GM12878 (cell line): ENCODE results near the gene VAX1. TPM values are rescaled to one million over a fixed set of nuclear protein-coding genes. Genes with fewer than 3 reads are reported as not detected.

Experiments used
- ATAC-seq: fragments of 200-7000 bp; cut with Tn5 transposase; 3 replicates; pipeline ENCODE4 v1.9.1; 2020; ENCODE audit warnings: mild to moderate bottlenecking, moderate library complexity
- BruUV-seq: library from RNA; stranded (reverse); fragments of 400-500 nt; replicated peaks from 2 replicates; lab custom pipeline; 2021; lab: Mats Ljungman, UMichigan
- CTCF ChIA-PET: fragments of 300-600 bp; sonication (Branson Sonifier 250); formaldehyde crosslinking; extraction: SDS; loops from one replicate; lab custom pipeline; 2021; ENCODE audit warnings: inconsistent platforms; lab: Yijun Ruan, JAX
- POLR2A ChIA-PET: fragments of 350-600 bp; formaldehyde crosslinking; extraction: SDS; loops from one replicate; lab custom pipeline; 2021; ENCODE audit warnings: inconsistent platforms; lab: Charles Lee
- RAD21 ChIA-PET: fragments of 300-600 bp; sonication (Branson Sonifier 250); formaldehyde crosslinking; loops from one replicate; lab custom pipeline; 2023; ENCODE audit warnings: antibody characterized with exemption; ENCODE audit not compliant: unreplicated experiment; lab: Charles Lee
- SMC1A ChIA-PET: fragments of 300-600 bp; sonication (Branson Sonifier 250); formaldehyde crosslinking; loops from one replicate; lab custom pipeline; 2023; ENCODE audit not compliant: unreplicated experiment, uncharacterized antibody; lab: Charles Lee
- DNase-seq: peaks from one replicate; pipeline ENCODE4 v3.0.0-alpha.2; 2011; ENCODE audit warnings: low read depth, low spot score
- FAIRE-seq: peaks from 3 replicates; lab custom pipeline; 2011; peaks lifted over from hg19 to GRCh38; lab: Jason Lieb, UNC
- H2AFZ ChIP-seq: 2 replicates; pipeline ENCODE4 v1.6.0; 2011; ENCODE audit warnings: low read depth, low read length, control low read depth; ENCODE audit not compliant: control insufficient read depth
- H3K27ac ChIP-seq: 2 replicates; pipeline ENCODE4 v1.5.1; 2011; ENCODE audit warnings: control low read depth; ENCODE audit not compliant: control insufficient read depth, insufficient read depth
- H3K27me3 ChIP-seq, 2 experiments: replicated peaks in 1 of 2; 2 replicates each; pipeline versions ENCODE4 v1.6.0 to v1.6.1; 2011; ENCODE audit warnings: low read length in 1 of 2; ENCODE audit not compliant: control insufficient read depth in 2 of 2, insufficient read depth in 2 of 2
- H3K36me3 ChIP-seq, 2 experiments: 2 replicates each; pipeline ENCODE4 v1.5.1; 2011; ENCODE audit warnings: low read length in 1 of 2; ENCODE audit not compliant: control insufficient read depth in 2 of 2, insufficient read depth in 2 of 2
- H3K4me1 ChIP-seq: 2 replicates; pipeline ENCODE4 v1.6.1; 2011; ENCODE audit warnings: mild to moderate bottlenecking, low read length, moderate library complexity, mixed read lengths; ENCODE audit not compliant: control insufficient read depth, insufficient read depth
- H3K4me2 ChIP-seq: 2 replicates; pipeline ENCODE4 v1.6.0; 2011; ENCODE audit warnings: control low read depth; ENCODE audit not compliant: control insufficient read depth, insufficient read depth
- H3K4me3 ChIP-seq: fragments of 200-600 bp; sonication (generic); 2 replicates; pipeline ENCODE4 v1.5.1; 2016
- H3K79me2 ChIP-seq: 2 replicates; pipeline ENCODE4 v1.6.0; 2011; ENCODE audit warnings: low read length; ENCODE audit not compliant: control insufficient read depth, insufficient read depth
- H3K9ac ChIP-seq: 2 replicates; pipeline ENCODE4 v1.8.0; 2011; ENCODE audit warnings: low read length, control low read depth, mixed read lengths; ENCODE audit not compliant: control insufficient read depth, insufficient read depth
- H3K9me3 ChIP-seq: replicated peaks from 3 replicates; pipeline ENCODE4 v1.5.1; 2011; ENCODE audit warnings: mild to moderate bottlenecking, low read length; ENCODE audit not compliant: control insufficient read depth, insufficient read depth
- H4K20me1 ChIP-seq: 2 replicates; pipeline ENCODE4 v1.6.0; 2011; ENCODE audit not compliant: control insufficient read depth, insufficient read depth
- BMI1 ChIP-seq: fragments of 450-650 bp; IDR thresholded peaks from 2 replicates; pipeline ENCODE4 v1.6.1; 2016; ENCODE audit warnings: mild to moderate bottlenecking, moderate library complexity, borderline replicate concordance
- BRCA1 ChIP-seq: IDR thresholded peaks from 2 replicates; pipeline ENCODE4 v1.6.1; 2011; ENCODE audit warnings: low read depth, low read length, improper control_type of control experiment
- CBFB ChIP-seq: IDR thresholded peaks from 2 replicates; pipeline ENCODE4 v1.6.1; 2016; ENCODE audit warnings: antibody characterized with exemption, low read depth
- CHD2 ChIP-seq: IDR thresholded peaks from 2 replicates; pipeline ENCODE4 v1.6.1; 2011; ENCODE audit warnings: low read depth, low read length, improper control_type of control experiment, borderline replicate concordance
- FOXM1 ChIP-seq: IDR thresholded peaks from 2 replicates; pipeline ENCODE4 v1.6.1; 2012; ENCODE audit warnings: low read depth, mild to moderate bottlenecking, inconsistent platforms, low read length, moderate library complexity
- MEF2B ChIP-seq: fragments of 450-650 bp; IDR thresholded peaks from 2 replicates; pipeline ENCODE4 v1.6.1; 2018; ENCODE audit warnings: mild to moderate bottlenecking, moderate library complexity; ENCODE audit not compliant: partially characterized antibody, poor library complexity, severe bottlenecking
- RELA ChIP-seq: fragments of 450-650 bp; IDR thresholded peaks from 2 replicates; pipeline ENCODE4 v1.8.0; 2014; ENCODE audit warnings: borderline replicate concordance; ENCODE audit not compliant: partially characterized antibody
- RUNX3 ChIP-seq: IDR thresholded peaks from 2 replicates; pipeline ENCODE4 v1.6.1; 2012; ENCODE audit warnings: low read length, inconsistent platforms
- ZBED1 ChIP-seq: IDR thresholded peaks from 2 replicates; pipeline ENCODE4 v1.6.1; 2016; ENCODE audit warnings: borderline replicate concordance
- WGBS: methylation state at CpG from one replicate; pipeline ENCODE4 v1.1.6; 2016; ENCODE audit warnings: low lambda C conversion rate; ENCODE audit not compliant: insufficient replicate concordance, insufficient coverage; ENCODE audit errors: missing lambda C conversion rate; 5-methylcytosine and 5-hydroxymethylcytosine counted together
- in situ Hi-C: fragments of 300-500 bp; cut with MboI; formaldehyde crosslinking; loops from 9 replicates; pipeline ENCODE4 v1.14.3; 2018; ENCODE audit warnings: mixed read lengths
- intact Hi-C: fragments of 100-400 bp; cut with micrococcal nuclease; formaldehyde crosslinking; loops from one replicate; pipeline ENCODE4 v1.14.2; 2022; ENCODE audit not compliant: unreplicated experiment
- polyA plus RNA-seq, 11 experiments: library from polyadenylated mRNA; depleted of rRNA in 4 of 11; unstranded in 6 of 11; stranded (reverse) in 5 of 11; fragments of >200 nt; fragmentation: Nextera tagmentation in 4 of 11; fragmentation: Illumina TruSeq in 1 of 11; extraction: Ambion mirVana in 4 of 11; extraction: Trizol in 1 of 11; gene quantifications; 1 replicate in 1 of 11; 2 replicates in 10 of 11; pipeline versions ENCODE4 v1.2.1 to v1.2.3, GENCODE V29; 2011 to 2016; ENCODE audit warnings: inconsistent platforms in 2 of 11, missing spikeins in 2 of 11, low read depth in 1 of 11
- total RNA-seq, 4 experiments: library from RNA; depleted of rRNA in 3 of 4; stranded (reverse); fragments of >200 nt in 3 of 4; fragmentation: Illumina TruSeq in 1 of 4; extraction: Trizol in 1 of 4; gene quantifications; 2 replicates each; pipeline versions ENCODE4 v1.2.1 to v1.2.3, GENCODE V29; 2013 to 2021
- TF ChIP-seq, protein P1 (sequence below): IDR thresholded peaks from 2 replicates; pipeline ENCODE4 v1.6.1; 2012; ENCODE audit warnings: low read length, inconsistent platforms
- TF ChIP-seq, protein P2 (sequence below): fragments of 450-650 bp; IDR thresholded peaks from 2 replicates; pipeline ENCODE4 v1.6.1; 2018; ENCODE audit warnings: mild to moderate bottlenecking, low read depth, moderate library complexity; ENCODE audit not compliant: partially characterized antibody
- TF ChIP-seq, protein P3 (sequence below), 3 experiments: IDR thresholded peaks in 2 of 3; conservative IDR thresholded peaks in 1 of 3; 2 replicates each; pipeline ENCODE4 v1.5.1; 2011; ENCODE audit warnings: low read depth in 3 of 3, low read length in 3 of 3, mild to moderate bottlenecking in 3 of 3, control low read depth in 2 of 3, moderate library complexity in 2 of 3, inconsistent platforms in 1 of 3, mixed read lengths in 1 of 3; ENCODE audit not compliant: control insufficient read depth in 2 of 3, insufficient read depth in 1 of 3; ENCODE audit errors: extremely low read depth in 1 of 3
- TF ChIP-seq, protein P4 (sequence below): fragments of 450-650 bp; formaldehyde crosslinking; IDR thresholded peaks from 2 replicates; pipeline ENCODE4 v1.5.0; 2022; ENCODE audit warnings: mild to moderate bottlenecking, missing genetic modification characterization
- TF ChIP-seq, protein P5 (sequence below): IDR thresholded peaks from 2 replicates; pipeline ENCODE4 v1.6.1; 2012; ENCODE audit warnings: low read depth, low read length, improper control_type of control experiment

The VAX1 gene
- total and polyA plus RNA-seq, 10 of the 15 experiments (the other 5 are each of a cell fraction or from before 2014, with no cell fraction given), result not detected

DNA sequence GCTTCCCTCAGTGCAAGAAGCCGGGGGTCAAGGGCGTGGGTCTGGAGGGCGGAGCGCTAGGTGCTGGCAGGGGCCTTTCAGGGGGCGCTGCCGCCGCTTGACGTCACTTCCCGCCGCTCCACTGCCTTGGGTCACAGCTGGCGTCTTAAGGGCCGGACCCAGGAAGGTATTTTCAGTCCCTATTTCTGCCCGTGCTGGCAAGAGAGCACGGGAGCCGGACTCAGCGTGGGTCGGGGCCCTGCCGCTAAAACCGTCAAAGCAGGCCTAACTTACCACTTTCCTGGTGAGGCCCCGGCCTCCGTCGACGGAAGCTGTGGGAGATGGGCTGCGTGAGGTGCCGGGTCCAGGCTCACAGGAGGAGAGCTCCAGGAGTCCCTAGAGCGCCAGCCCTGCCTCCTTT lies 12.0 kb downstream of the VAX1 start:
- no peak overlapping the region for H3K4me3 ChIP-seq
- intact Hi-C loops, result no loop called here
- ChIA-PET POLR2A (no interaction called here), RAD21 (no interaction called here), CTCF (interaction anchor here (1.1 kb wide), 1 partner anchor 49 kb away, joined by 3 read pairs; no protein-coding TSS in a partner anchor), SMC1A (no interaction called here)
- H3K9ac ChIP-seq, result no peak overlapping the region
- H2AFZ ChIP-seq, result no peak overlapping the region
- H3K9me3 ChIP-seq, result no peaks in the 10 kb centered on the region
- DNase-seq, result no peak
- H3K4me1 ChIP-seq, result no peaks in the 10 kb centered on the region
- no peak overlapping the region for H3K27ac ChIP-seq
- no peak for FAIRE-seq
- no peaks in the 10 kb centered on the region for H4K20me1 ChIP-seq
- H3K4me2 ChIP-seq, result no peak overlapping the region
- H3K36me3 ChIP-seq, result no peaks in the 10 kb centered on the region
- H3K79me2 ChIP-seq, result no peaks in the 10 kb centered on the region
- 49% methylated on average over 26 of the region's 26 CpGs for WGBS
- no TSS peak for BruUV-seq
- H3K27me3 ChIP-seq, result 0 out of 4 replicates have a peak, but pooled peaks cover 0 to 5% of the 10 kb centered on the region in 2 experiments
- no peak for ATAC-seq
- in situ Hi-C loops, result no loop called here
- no peak for TF ChIP-seq BMI1
- TF ChIP-seq FOXM1, result no peak
- TF ChIP-seq, protein P1, sequence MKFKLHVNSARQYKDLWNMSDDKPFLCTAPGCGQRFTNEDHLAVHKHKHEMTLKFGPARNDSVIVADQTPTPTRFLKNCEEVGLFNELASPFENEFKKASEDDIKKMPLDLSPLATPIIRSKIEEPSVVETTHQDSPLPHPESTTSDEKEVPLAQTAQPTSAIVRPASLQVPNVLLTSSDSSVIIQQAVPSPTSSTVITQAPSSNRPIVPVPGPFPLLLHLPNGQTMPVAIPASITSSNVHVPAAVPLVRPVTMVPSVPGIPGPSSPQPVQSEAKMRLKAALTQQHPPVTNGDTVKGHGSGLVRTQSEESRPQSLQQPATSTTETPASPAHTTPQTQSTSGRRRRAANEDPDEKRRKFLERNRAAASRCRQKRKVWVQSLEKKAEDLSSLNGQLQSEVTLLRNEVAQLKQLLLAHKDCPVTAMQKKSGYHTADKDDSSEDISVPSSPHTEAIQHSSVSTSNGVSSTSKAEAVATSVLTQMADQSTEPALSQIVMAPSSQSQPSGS, result no peak
- TF ChIP-seq, protein P2, sequence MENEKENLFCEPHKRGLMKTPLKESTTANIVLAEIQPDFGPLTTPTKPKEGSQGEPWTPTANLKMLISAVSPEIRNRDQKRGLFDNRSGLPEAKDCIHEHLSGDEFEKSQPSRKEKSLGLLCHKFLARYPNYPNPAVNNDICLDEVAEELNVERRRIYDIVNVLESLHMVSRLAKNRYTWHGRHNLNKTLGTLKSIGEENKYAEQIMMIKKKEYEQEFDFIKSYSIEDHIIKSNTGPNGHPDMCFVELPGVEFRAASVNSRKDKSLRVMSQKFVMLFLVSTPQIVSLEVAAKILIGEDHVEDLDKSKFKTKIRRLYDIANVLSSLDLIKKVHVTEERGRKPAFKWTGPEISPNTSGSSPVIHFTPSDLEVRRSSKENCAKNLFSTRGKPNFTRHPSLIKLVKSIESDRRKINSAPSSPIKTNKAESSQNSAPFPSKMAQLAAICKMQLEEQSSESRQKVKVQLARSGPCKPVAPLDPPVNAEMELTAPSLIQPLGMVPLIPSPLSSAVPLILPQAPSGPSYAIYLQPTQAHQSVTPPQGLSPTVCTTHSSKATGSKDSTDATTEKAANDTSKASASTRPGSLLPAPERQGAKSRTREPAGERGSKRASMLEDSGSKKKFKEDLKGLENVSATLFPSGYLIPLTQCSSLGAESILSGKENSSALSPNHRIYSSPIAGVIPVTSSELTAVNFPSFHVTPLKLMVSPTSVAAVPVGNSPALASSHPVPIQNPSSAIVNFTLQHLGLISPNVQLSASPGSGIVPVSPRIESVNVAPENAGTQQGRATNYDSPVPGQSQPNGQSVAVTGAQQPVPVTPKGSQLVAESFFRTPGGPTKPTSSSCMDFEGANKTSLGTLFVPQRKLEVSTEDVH, result no peak
- TF ChIP-seq, protein P3, sequence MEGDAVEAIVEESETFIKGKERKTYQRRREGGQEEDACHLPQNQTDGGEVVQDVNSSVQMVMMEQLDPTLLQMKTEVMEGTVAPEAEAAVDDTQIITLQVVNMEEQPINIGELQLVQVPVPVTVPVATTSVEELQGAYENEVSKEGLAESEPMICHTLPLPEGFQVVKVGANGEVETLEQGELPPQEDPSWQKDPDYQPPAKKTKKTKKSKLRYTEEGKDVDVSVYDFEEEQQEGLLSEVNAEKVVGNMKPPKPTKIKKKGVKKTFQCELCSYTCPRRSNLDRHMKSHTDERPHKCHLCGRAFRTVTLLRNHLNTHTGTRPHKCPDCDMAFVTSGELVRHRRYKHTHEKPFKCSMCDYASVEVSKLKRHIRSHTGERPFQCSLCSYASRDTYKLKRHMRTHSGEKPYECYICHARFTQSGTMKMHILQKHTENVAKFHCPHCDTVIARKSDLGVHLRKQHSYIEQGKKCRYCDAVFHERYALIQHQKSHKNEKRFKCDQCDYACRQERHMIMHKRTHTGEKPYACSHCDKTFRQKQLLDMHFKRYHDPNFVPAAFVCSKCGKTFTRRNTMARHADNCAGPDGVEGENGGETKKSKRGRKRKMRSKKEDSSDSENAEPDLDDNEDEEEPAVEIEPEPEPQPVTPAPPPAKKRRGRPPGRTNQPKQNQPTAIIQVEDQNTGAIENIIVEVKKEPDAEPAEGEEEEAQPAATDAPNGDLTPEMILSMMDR (IDR thresholded peaks at IDR 0.05 in 2 of 3, conservative IDR thresholded peaks at IDR 0.05 in 1 of 3; ENCODE audit: control insufficient read depth in 2 of 3, extremely low read depth in 1 of 3, insufficient read depth in 1 of 3, low read depth in 3 of 3, low read length in 3 of 3), result no peak
- TF ChIP-seq RELA, result no peak
- TF ChIP-seq RUNX3, result no peak
- no peak for TF ChIP-seq BRCA1
- TF ChIP-seq, protein P4, sequence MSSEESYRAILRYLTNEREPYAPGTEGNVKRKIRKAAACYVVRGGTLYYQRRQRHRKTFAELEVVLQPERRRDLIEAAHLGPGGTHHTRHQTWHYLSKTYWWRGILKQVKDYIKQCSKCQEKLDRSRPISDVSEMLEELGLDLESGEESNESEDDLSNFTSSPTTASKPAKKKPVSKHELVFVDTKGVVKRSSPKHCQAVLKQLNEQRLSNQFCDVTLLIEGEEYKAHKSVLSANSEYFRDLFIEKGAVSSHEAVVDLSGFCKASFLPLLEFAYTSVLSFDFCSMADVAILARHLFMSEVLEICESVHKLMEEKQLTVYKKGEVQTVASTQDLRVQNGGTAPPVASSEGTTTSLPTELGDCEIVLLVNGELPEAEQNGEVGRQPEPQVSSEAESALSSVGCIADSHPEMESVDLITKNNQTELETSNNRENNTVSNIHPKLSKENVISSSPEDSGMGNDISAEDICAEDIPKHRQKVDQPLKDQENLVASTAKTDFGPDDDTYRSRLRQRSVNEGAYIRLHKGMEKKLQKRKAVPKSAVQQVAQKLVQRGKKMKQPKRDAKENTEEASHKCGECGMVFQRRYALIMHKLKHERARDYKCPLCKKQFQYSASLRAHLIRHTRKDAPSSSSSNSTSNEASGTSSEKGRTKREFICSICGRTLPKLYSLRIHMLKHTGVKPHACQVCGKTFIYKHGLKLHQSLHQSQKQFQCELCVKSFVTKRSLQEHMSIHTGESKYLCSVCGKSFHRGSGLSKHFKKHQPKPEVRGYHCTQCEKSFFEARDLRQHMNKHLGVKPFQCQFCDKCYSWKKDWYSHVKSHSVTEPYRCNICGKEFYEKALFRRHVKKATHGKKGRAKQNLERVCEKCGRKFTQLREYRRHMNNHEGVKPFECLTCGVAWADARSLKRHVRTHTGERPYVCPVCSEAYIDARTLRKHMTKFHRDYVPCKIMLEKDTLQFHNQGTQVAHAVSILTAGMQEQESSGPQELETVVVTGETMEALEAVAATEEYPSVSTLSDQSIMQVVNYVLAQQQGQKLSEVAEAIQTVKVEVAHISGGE, result no peak
- TF ChIP-seq, protein P5, sequence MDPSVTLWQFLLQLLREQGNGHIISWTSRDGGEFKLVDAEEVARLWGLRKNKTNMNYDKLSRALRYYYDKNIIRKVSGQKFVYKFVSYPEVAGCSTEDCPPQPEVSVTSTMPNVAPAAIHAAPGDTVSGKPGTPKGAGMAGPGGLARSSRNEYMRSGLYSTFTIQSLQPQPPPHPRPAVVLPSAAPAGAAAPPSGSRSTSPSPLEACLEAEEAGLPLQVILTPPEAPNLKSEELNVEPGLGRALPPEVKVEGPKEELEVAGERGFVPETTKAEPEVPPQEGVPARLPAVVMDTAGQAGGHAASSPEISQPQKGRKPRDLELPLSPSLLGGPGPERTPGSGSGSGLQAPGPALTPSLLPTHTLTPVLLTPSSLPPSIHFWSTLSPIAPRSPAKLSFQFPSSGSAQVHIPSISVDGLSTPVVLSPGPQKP, result no peak
- no peak for TF ChIP-seq MEF2B
- TF ChIP-seq ZBED1, result no peak
- TF ChIP-seq CHD2, result no peak
- no peak for TF ChIP-seq CBFB
